WTC11 (cell line): ENCODE data around the gene PDZK1IP1. TPM values are rescaled to one million over a fixed set of nuclear protein-coding genes. Genes with fewer than 3 reads are reported as not detected.
A peak's percentile ranks its signal among the peaks of the same experiment; 100 is the strongest.

Experiments used
- ATAC-seq: fragments of 200-7000 bp; cut with Tn5 transposase; 2 replicates; pipeline ENCODE4 v1.10.0; 2021; ENCODE audit warnings: mild to moderate bottlenecking, moderate library complexity
- CTCF ChIA-PET: fragments of 300-600 bp; sonication (Branson Sonifier 250); formaldehyde crosslinking; loops from one replicate; lab custom pipeline; 2021; ENCODE audit warnings: antibody characterized with exemption; lab: Charles Lee
- POLR2A ChIA-PET: fragments of 350-600 bp; sonication (Branson Sonifier 250); formaldehyde crosslinking; loops from one replicate; lab custom pipeline; 2021; ENCODE audit warnings: antibody characterized with exemption; lab: Charles Lee
- DNase-seq: peaks from one replicate; pipeline ENCODE4 v3.0.0; 2021; ENCODE audit warnings: low spot score
- H3K27ac Mint-ChIP-seq: 2 replicates; pipeline ENCODE4 v1.8.0; 2021; ENCODE audit warnings: mixed read lengths
- H3K27me3 Mint-ChIP-seq: 2 replicates; pipeline ENCODE4 v1.8.0; 2021; ENCODE audit warnings: low read depth, mild to moderate bottlenecking, moderate library complexity, mixed read lengths
- H3K36me3 Mint-ChIP-seq: 2 replicates; pipeline ENCODE4 v1.8.0; 2021; ENCODE audit warnings: mixed read lengths
- H3K4me1 Mint-ChIP-seq: 2 replicates; pipeline ENCODE4 v1.8.0; 2022; ENCODE audit warnings: mixed read lengths
- H3K4me3 Mint-ChIP-seq: 2 replicates; pipeline ENCODE4 v1.8.0; 2021; ENCODE audit warnings: mild to moderate bottlenecking, moderate library complexity, mixed read lengths
- H3K9me3 Mint-ChIP-seq: 2 replicates; pipeline ENCODE4 v1.8.0; 2021; ENCODE audit warnings: mixed read lengths
- AFF4 ChIP-seq: sonication (generic); formaldehyde crosslinking; IDR thresholded peaks from 2 replicates; pipeline ENCODE4 v1.8.1; 2023; ENCODE audit warnings: mild to moderate bottlenecking, missing genetic modification reagents, borderline replicate concordance
- ATF6 ChIP-seq: sonication (generic); formaldehyde crosslinking; IDR thresholded peaks from 2 replicates; pipeline ENCODE4 v1.8.1; 2023; ENCODE audit warnings: mild to moderate bottlenecking, missing genetic modification reagents
- CREB1 ChIP-seq: sonication (generic); formaldehyde crosslinking; IDR thresholded peaks from 2 replicates; pipeline ENCODE4 v1.8.0; 2023; ENCODE audit warnings: mild to moderate bottlenecking, missing genetic modification reagents
- CTCF ChIP-seq: fragments of 200-600 bp; IDR thresholded peaks from 2 replicates; pipeline ENCODE4 v1.8.0; 2022; ENCODE audit warnings: antibody characterized with exemption
- E2F5 ChIP-seq: sonication (generic); formaldehyde crosslinking; IDR thresholded peaks from 2 replicates; pipeline ENCODE4 v1.8.1; 2022; ENCODE audit warnings: mild to moderate bottlenecking, moderate library complexity, missing genetic modification reagents
- GRHL2 ChIP-seq: fragments of 250-450 bp; sonication (Bioruptor Pico); IDR thresholded peaks from 2 replicates; pipeline ENCODE4 v1.8.0; 2022; ENCODE audit warnings: mild to moderate bottlenecking, moderate library complexity; ENCODE audit not compliant: insufficient replicate concordance, severe bottlenecking
- GTF2I ChIP-seq: fragments of 250-450 bp; sonication (Bioruptor Pico); conservative IDR thresholded peaks from 2 replicates; pipeline ENCODE4 v1.4.0; 2021; ENCODE audit warnings: mild to moderate bottlenecking
- KAT7 ChIP-seq: sonication (generic); formaldehyde crosslinking; IDR thresholded peaks from 2 replicates; pipeline ENCODE4 v1.8.1; 2023; ENCODE audit warnings: missing genetic modification reagents, mild to moderate bottlenecking, borderline replicate concordance
- NFATC4 ChIP-seq: fragments of 250-450 bp; sonication (Bioruptor Pico); IDR thresholded peaks from 2 replicates; pipeline ENCODE4 v1.9.0; 2021; ENCODE audit warnings: mild to moderate bottlenecking
- NR1H2 ChIP-seq: sonication (generic); formaldehyde crosslinking; IDR thresholded peaks from 2 replicates; pipeline ENCODE4 v1.9.0; 2021; ENCODE audit warnings: mild to moderate bottlenecking, moderate library complexity, missing genetic modification reagents
- TCF7 ChIP-seq: sonication (generic); formaldehyde crosslinking; IDR thresholded peaks from 2 replicates; pipeline ENCODE4 v1.8.0; 2022; ENCODE audit warnings: mild to moderate bottlenecking, low read depth, missing genetic modification reagents, moderate library complexity
- ZMAT4 ChIP-seq: fragments of 250-450 bp; sonication (Bioruptor Pico); IDR thresholded peaks from 2 replicates; pipeline ENCODE4 v1.9.0; 2021; ENCODE audit warnings: mild to moderate bottlenecking
- ZNF219 ChIP-seq: sonication (generic); formaldehyde crosslinking; IDR thresholded peaks from 2 replicates; pipeline ENCODE4 v1.8.0; 2023; ENCODE audit warnings: missing genetic modification reagents, mild to moderate bottlenecking, borderline replicate concordance
- ZNF425 ChIP-seq: fragments of 250-450 bp; sonication (Bioruptor Pico); conservative IDR thresholded peaks from 2 replicates; pipeline ENCODE4 v1.9.0; 2021; ENCODE audit warnings: mild to moderate bottlenecking
- ZNF512 ChIP-seq: sonication (generic); formaldehyde crosslinking; IDR thresholded peaks from 2 replicates; pipeline ENCODE4 v1.8.1; 2022; ENCODE audit warnings: missing genetic modification reagents, borderline replicate concordance
- total RNA-seq: library from RNA; stranded (reverse); gene quantifications from 3 replicates; pipeline ENCODE4 v1.2.3, GENCODE V29; 2021

Gene PDZK1IP1
- total RNA-seq, 1 experiment from 2014 or later, result not detected

- no peak for TF ChIP-seq CTCF
- no peak for TF ChIP-seq ATF6 (CRISPR knock-in tag)
- no peak for TF ChIP-seq CREB1
- TF ChIP-seq NFATC4 (CRISPR knock-in tag), result no peak
- TF ChIP-seq TCF7 (CRISPR knock-in tag), result no peak
These were observed 45.4 kb upstream of the PDZK1IP1 start (continued) for GRCh38 chr1:47235241-47235681.

- TF ChIP-seq E2F5 (CRISPR knock-in tag) (no peak), GRHL2 (CRISPR knock-in tag) (no peak), ZNF512 (no peak)
- H3K27ac Mint-ChIP-seq, result no peak overlapping the region
- H3K4me1 Mint-ChIP-seq, result peaks cover 51% of the 10 kb centered on the region
- no peaks in the 10 kb centered on the region for H3K36me3 Mint-ChIP-seq
- H3K27me3 Mint-ChIP-seq, result peaks cover 100% of the 10 kb centered on the region
- DNase-seq, result no peak
- ATAC-seq, result no peak
- H3K9me3 Mint-ChIP-seq, result no peaks in the 10 kb centered on the region
- H3K4me3 Mint-ChIP-seq, result peak overlapping the region; percentile 62; the same call in 1 of the 2 replicates
- ChIA-PET CTCF (interaction anchor here (0.9 to 1.6 kb wide), 5 partner anchors 30 to 203 kb away, joined by 4 to 9 read pairs (median 5); no protein-coding TSS in a partner anchor), POLR2A (no interaction called here)
These were observed 43.4 kb upstream of the PDZK1IP1 start for GRCh38 chr1:47233186-47233585.

GRCh38 chr1:47232187-47232874 is 42.5 kb upstream of the PDZK1IP1 start, which contains the start of gene TAL1:
Gene TAL1, minus strand, starts transcription at chr1:47232225. Its CDS starts 6,337 bp downstream, at chr1:47225888.
- no peak within 1 kb of the TSS for H3K27ac Mint-ChIP-seq
- peak within 1 kb of the TSS; percentile 69 for H3K4me3 Mint-ChIP-seq
- H3K27me3 Mint-ChIP-seq, result peaks cover 100% of the 10 kb centered on the region
- TF ChIP-seq NR1H2 (CRISPR knock-in tag) (no peak), AFF4 (CRISPR knock-in tag) (no peak), GTF2I (CRISPR knock-in tag) (no peak), ZNF219 (CRISPR knock-in tag) (0 out of 2 replicates have a peak, but pooled peaks have one; percentile 23), ZNF425 (CRISPR knock-in tag) (no peak), KAT7 (CRISPR knock-in tag) (no peak), ZMAT4 (no peak)
- H3K4me1 Mint-ChIP-seq, result peaks cover 59% of the 10 kb centered on the region
- no peaks in the 10 kb centered on the region for H3K36me3 Mint-ChIP-seq
- ChIA-PET POLR2A (no interaction called here), CTCF (interaction anchor here (0.9 to 1.6 kb wide), 5 partner anchors 30 to 204 kb away, joined by 4 to 9 read pairs (median 5); no protein-coding TSS in a partner anchor)
- DNase-seq (no peak), ATAC-seq (peak; percentile 11; the same call in 1 of the 2 replicates)
- H3K9me3 Mint-ChIP-seq, result no peaks in the 10 kb centered on the region
